SK-N-SH treated with all-trans-retinoic acid at 6 μM for 48 hours (cell line): ENCODE results near the gene CD207.
"Not testable (repeated sequence)": the region's sequence is repeated elsewhere in the genome, so short reads cannot be mapped to it uniquely, and the experiment has no call there.

Source experiments
- ATAC-seq: fragments of 200-7000 bp; cut with Tn5 transposase; 3 replicates; pipeline ENCODE4 v1.9.1; 2020; ENCODE audit warnings: mild to moderate bottlenecking, moderate library complexity
- ARNTL ChIP-seq: fragments of 450-650 bp; formaldehyde crosslinking; IDR thresholded peaks from 2 replicates; pipeline ENCODE4 v1.5.0; 2020; ENCODE audit warnings: low read depth, mild to moderate bottlenecking, moderate library complexity, borderline replicate concordance
- BACH2 ChIP-seq: fragments of 250-450 bp; sonication (Bioruptor Pico); IDR thresholded peaks from 2 replicates; pipeline ENCODE4 v1.9.0; 2021; ENCODE audit warnings: mild to moderate bottlenecking, borderline replicate concordance
- CREB5 ChIP-seq: fragments of 250-450 bp; sonication (Bioruptor Pico); IDR thresholded peaks from 2 replicates; pipeline ENCODE4 v1.5.1; 2020; ENCODE audit warnings: low read depth, mild to moderate bottlenecking, moderate library complexity
- CSDC2 ChIP-seq: fragments of 250-450 bp; sonication (Bioruptor Pico); IDR thresholded peaks from 2 replicates; pipeline ENCODE4 v1.5.0; 2020; ENCODE audit warnings: mild to moderate bottlenecking, moderate library complexity
- ESRRG ChIP-seq: fragments of 250-450 bp; sonication (Bioruptor Pico); IDR thresholded peaks from 2 replicates; pipeline ENCODE4 v1.6.1; 2021; ENCODE audit warnings: mild to moderate bottlenecking
- GLIS3 ChIP-seq: fragments of 250-450 bp; sonication (Bioruptor Pico); IDR thresholded peaks from 2 replicates; pipeline ENCODE4 v1.5.0; 2020; ENCODE audit warnings: mild to moderate bottlenecking, moderate library complexity
- ISL1 ChIP-seq: fragments of 250-450 bp; sonication (Bioruptor Pico); IDR thresholded peaks from 2 replicates; pipeline ENCODE4 v2.1.2; 2022; ENCODE audit warnings: mild to moderate bottlenecking, moderate library complexity
- OSR1 ChIP-seq: fragments of 250-450 bp; sonication (Bioruptor Pico); IDR thresholded peaks from 2 replicates; pipeline ENCODE4 v1.8.0; 2022; ENCODE audit warnings: moderate library complexity, mild to moderate bottlenecking, inconsistent platforms
- PATZ1 ChIP-seq: fragments of 250-450 bp; sonication (Bioruptor Pico); IDR thresholded peaks from 2 replicates; pipeline ENCODE4 v1.8.0; 2020; ENCODE audit warnings: mild to moderate bottlenecking, moderate library complexity, borderline replicate concordance
- PPARA ChIP-seq: fragments of 250-450 bp; sonication (Bioruptor Pico); IDR thresholded peaks from 2 replicates; pipeline ENCODE4 v1.5.0; 2020; ENCODE audit warnings: mild to moderate bottlenecking, borderline replicate concordance
- RARB ChIP-seq: fragments of 250-450 bp; sonication (Bioruptor Pico); IDR thresholded peaks from 2 replicates; pipeline ENCODE4 v1.8.0; 2021; ENCODE audit warnings: mild to moderate bottlenecking, moderate library complexity
- SNAI2 ChIP-seq: fragments of 250-450 bp; sonication (Bioruptor Pico); IDR thresholded peaks from 2 replicates; pipeline ENCODE4 v1.5.0; 2020; ENCODE audit warnings: mild to moderate bottlenecking, moderate library complexity
- TCF4 ChIP-seq: fragments of 250-450 bp; sonication (Bioruptor Pico); IDR thresholded peaks from 2 replicates; pipeline ENCODE4 v1.8.0; 2021; ENCODE audit warnings: mild to moderate bottlenecking, moderate library complexity, borderline replicate concordance
- TOX ChIP-seq: fragments of 250-450 bp; sonication (Bioruptor Pico); IDR thresholded peaks from 2 replicates; pipeline ENCODE4 v1.8.0; 2021; ENCODE audit warnings: mild to moderate bottlenecking, moderate library complexity, borderline replicate concordance
- TSHZ2 ChIP-seq: fragments of 250-450 bp; sonication (Bioruptor Pico); IDR thresholded peaks from 2 replicates; pipeline ENCODE4 v1.5.0; 2020; ENCODE audit warnings: mild to moderate bottlenecking, moderate library complexity
- ZC3H10 ChIP-seq: fragments of 250-450 bp; sonication (Bioruptor Pico); IDR thresholded peaks from 2 replicates; pipeline ENCODE4 v1.5.1; 2021; ENCODE audit warnings: mild to moderate bottlenecking, moderate library complexity
- ZFP3 ChIP-seq: fragments of 250-450 bp; sonication (Bioruptor Pico); IDR thresholded peaks from 2 replicates; pipeline ENCODE4 v1.5.0; 2020; ENCODE audit warnings: mild to moderate bottlenecking, moderate library complexity
- ZFP30 ChIP-seq: fragments of 450-650 bp; formaldehyde crosslinking; IDR thresholded peaks from 2 replicates; pipeline ENCODE4 v1.5.0; 2022; ENCODE audit warnings: mild to moderate bottlenecking, moderate library complexity
- ZNF565 ChIP-seq: fragments of 450-650 bp; formaldehyde crosslinking; conservative IDR thresholded peaks from 2 replicates; pipeline ENCODE4 v1.5.0; 2020; ENCODE audit warnings: low read depth, mild to moderate bottlenecking, moderate library complexity
- ZNF70 ChIP-seq: fragments of 450-650 bp; formaldehyde crosslinking; IDR thresholded peaks from 2 replicates; pipeline ENCODE4 v1.5.0; 2020; ENCODE audit warnings: mild to moderate bottlenecking, moderate library complexity
- ZNF8 ChIP-seq: fragments of 450-650 bp; formaldehyde crosslinking; IDR thresholded peaks from 2 replicates; pipeline ENCODE4 v1.5.0; 2020; ENCODE audit warnings: mild to moderate bottlenecking, moderate library complexity
- TF ChIP-seq, protein P1 (sequence below): fragments of 250-450 bp; sonication (Bioruptor Pico); IDR thresholded peaks from 2 replicates; pipeline ENCODE4 v1.8.0; 2021; ENCODE audit warnings: low read depth, mild to moderate bottlenecking, moderate library complexity, borderline replicate concordance

CD207 gene

GRCh38 chr2:70806620-70807019, 29.0 kb downstream of the CD207 start:
- TF ChIP-seq BACH2 (CRISPR knock-in tag) = no peak
- no peak for TF ChIP-seq ISL1 (CRISPR knock-in tag)
- TF ChIP-seq ZNF565 (CRISPR knock-in tag) = no peak
- TF ChIP-seq TCF4 (CRISPR knock-in tag) = no peak
- TF ChIP-seq CSDC2 (CRISPR knock-in tag) = no peak
- no peak for TF ChIP-seq SNAI2 (CRISPR knock-in tag)
- no peak for TF ChIP-seq PPARA (CRISPR knock-in tag)
- no peak for TF ChIP-seq ZNF70
- ATAC-seq = no peak

DNA sequence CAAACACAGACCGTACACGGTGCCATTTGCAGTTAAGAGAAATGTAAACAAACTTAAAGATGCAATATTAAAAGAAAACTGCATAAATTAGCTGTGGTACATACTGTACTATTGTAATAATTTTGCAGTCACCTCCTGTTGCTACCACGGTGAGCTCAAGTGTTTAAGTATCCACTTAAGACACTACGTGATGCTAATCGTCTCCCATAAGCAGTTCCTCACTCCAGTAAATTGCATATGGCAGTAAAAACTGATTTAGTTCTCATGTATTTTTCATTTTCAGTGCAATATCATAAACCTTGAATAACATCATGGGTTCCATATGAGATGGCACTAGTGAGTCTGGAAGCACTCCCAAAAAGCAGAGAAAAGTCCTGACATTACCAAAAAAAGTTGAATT, 29.6 kb downstream of the CD207 start:
- TF ChIP-seq RARB (CRISPR knock-in tag) (no peak), SNAI2 (CRISPR knock-in tag) (no peak), ARNTL (CRISPR knock-in tag) (no peak), ISL1 (CRISPR knock-in tag) (no peak), PPARA (CRISPR knock-in tag) (no peak), ZNF70 (no peak), ZNF565 (CRISPR knock-in tag) (no peak), ZFP30 (CRISPR knock-in tag) (no peak), ZC3H10 (CRISPR knock-in tag) (no peak), ZNF8 (CRISPR knock-in tag) (no peak), GLIS3 (CRISPR knock-in tag) (no peak), TSHZ2 (CRISPR knock-in tag) (no peak), OSR1 (CRISPR knock-in tag) (no peak), ZFP3 (CRISPR knock-in tag) (no peak)
- TF ChIP-seq, protein P1, sequence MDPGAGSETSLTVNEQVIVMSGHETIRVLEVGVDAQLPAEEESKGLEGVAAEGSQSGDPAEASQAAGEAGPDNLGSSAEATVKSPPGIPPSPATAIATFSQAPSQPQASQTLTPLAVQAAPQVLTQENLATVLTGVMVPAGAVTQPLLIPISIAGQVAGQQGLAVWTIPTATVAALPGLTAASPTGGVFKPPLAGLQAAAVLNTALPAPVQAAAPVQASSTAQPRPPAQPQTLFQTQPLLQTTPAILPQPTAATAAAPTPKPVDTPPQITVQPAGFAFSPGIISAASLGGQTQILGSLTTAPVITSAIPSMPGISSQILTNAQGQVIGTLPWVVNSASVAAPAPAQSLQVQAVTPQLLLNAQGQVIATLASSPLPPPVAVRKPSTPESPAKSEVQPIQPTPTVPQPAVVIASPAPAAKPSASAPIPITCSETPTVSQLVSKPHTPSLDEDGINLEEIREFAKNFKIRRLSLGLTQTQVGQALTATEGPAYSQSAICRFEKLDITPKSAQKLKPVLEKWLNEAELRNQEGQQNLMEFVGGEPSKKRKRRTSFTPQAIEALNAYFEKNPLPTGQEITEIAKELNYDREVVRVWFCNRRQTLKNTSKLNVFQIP (CRISPR knock-in tag) = no peak

GRCh38 chr2:70801607-70802263, 33.9 kb downstream of the CD207 start:
- ATAC-seq = no peak
- TF ChIP-seq CSDC2 (CRISPR knock-in tag) (no peak), TSHZ2 (CRISPR knock-in tag) (no peak), ZNF8 (CRISPR knock-in tag) (no peak), ISL1 (CRISPR knock-in tag) (no peak)

More for the DNA sequence above, 29.6 kb downstream of the CD207 start:
- no peak for ATAC-seq

DNA sequence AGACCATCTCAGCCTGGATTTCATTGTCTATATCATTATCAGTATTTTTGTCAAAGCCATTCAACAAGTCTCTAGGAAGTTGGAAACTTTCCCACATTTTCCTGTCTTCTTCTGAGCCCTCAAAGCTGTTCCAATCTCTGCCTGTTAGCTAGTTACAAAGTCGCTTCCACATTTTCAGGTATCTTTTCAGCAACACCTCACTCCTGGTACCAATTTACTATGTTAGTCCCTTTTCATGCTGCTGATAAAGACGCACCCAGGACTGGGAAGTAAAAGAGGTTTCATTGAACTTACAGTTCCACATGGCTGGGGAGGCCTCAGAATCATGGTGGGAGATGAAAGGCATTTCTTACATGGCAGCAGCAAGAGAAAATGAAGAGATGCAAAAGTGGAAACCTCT, 35.9 kb downstream of the CD207 start:
- ATAC-seq = no peak
- TF ChIP-seq CSDC2 (CRISPR knock-in tag) (no peak), SNAI2 (CRISPR knock-in tag) (no peak), TOX (no peak), TCF4 (CRISPR knock-in tag) (no peak), ESRRG (CRISPR knock-in tag) (no peak), PATZ1 (CRISPR knock-in tag) (no peak), ZNF8 (CRISPR knock-in tag) (no peak), OSR1 (CRISPR knock-in tag) (no peak), ISL1 (CRISPR knock-in tag) (no peak), PPARA (CRISPR knock-in tag) (no peak), CREB5 (CRISPR knock-in tag) (no peak), ZC3H10 (CRISPR knock-in tag) (no peak)
- TF ChIP-seq, all 23 proteins: peak for 0

DNA sequence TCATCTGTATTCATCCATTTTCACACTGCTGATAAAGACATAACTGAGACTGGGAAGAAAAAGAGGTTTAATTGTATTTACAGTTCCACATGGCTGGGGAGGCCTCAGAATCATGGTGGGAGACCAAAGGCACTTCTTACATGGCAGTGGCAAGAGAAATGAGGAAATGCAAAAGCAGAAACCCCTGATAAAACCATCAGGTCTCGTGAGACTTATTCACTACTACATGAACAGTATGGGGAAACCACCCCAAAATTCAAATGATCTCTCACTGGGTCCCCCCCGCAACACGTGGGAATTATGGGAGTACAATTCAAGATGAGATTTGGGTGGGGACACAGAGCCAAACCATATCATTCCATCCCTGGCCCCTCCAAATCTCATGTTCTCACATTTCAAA, 37.6 kb downstream of the CD207 start:
- ATAC-seq = not testable (repeated sequence)
